HFFc6 (cell line): Measurements from ENCODE around the gene SPTBN2. TPM values are rescaled to one million over a fixed set of nuclear protein-coding genes. Genes with fewer than 3 reads are reported as not detected.

Source experiments
- DNase-seq: peaks from one replicate; pipeline ENCODE4 v3.0.0-alpha.2; 2018
- H3K27ac Mint-ChIP-seq: 2 replicates; pipeline ENCODE4 v1.8.0; 2020; ENCODE audit warnings: mild to moderate bottlenecking, mixed read lengths
- H3K27me3 Mint-ChIP-seq: 2 replicates; pipeline ENCODE4 v1.8.0; 2021; ENCODE audit warnings: mild to moderate bottlenecking, moderate library complexity, mixed read lengths; ENCODE audit not compliant: insufficient read depth
- H3K36me3 Mint-ChIP-seq: 2 replicates; pipeline ENCODE4 v1.8.0; 2021; ENCODE audit warnings: low read depth, mixed read lengths
- H3K4me1 Mint-ChIP-seq: 2 replicates; pipeline ENCODE4 v1.8.0; 2020; ENCODE audit warnings: low read depth, mixed read lengths
- H3K4me3 Mint-ChIP-seq: 2 replicates; pipeline ENCODE4 v1.8.0; 2020; ENCODE audit warnings: mild to moderate bottlenecking, moderate library complexity, mixed read lengths
- H3K9me3 Mint-ChIP-seq: 2 replicates; pipeline ENCODE4 v1.8.0; 2020; ENCODE audit warnings: mild to moderate bottlenecking, mixed read lengths
- CTCF ChIP-seq: fragments of 200-600 bp; sonication (generic); IDR thresholded peaks from 2 replicates; pipeline ENCODE4 v1.5.0; 2021; ENCODE audit warnings: antibody characterized with exemption, mild to moderate bottlenecking
- total RNA-seq, 6 experiments: library from RNA; stranded (reverse); fragmentation: NEBNext Ultra II Directional; extraction: Animal tissue kit (Norgen Biotek cat#: 25700); gene quantifications; 2 replicates in 1 of 6; 3 replicates in 5 of 6; pipeline ENCODE4 v1.2.3, GENCODE V29; 2021

The SPTBN2 gene
- total RNA-seq, 6 experiments from 2014 or later: 0.13 to 0.94 (median 0.33) TPM; not detected in 1

GRCh38 chr11:66638177-66639065 is 90.6 kb downstream of the SPTBN2 start, which contains the start of gene RBM4:
RBM4 (plus strand) TSS chr11:66638703; CDS start chr11:66639712, 1,009 bp downstream.
- Mint-ChIP-seq H3K4me1 (peaks cover 64% of the 10 kb centered on the region), H3K27ac (peak within 1 kb of the TSS; percentile 97), H3K4me3 (peak within 1 kb of the TSS; percentile 97), H3K9me3 (no peaks in the 10 kb centered on the region), H3K36me3 (peaks cover 60% of the 10 kb centered on the region), H3K27me3 (peaks cover 13% of the 10 kb centered on the region)
- DNase-seq: peak; percentile 100
- peak; percentile 48; the same call in 1 of the 2 replicates for TF ChIP-seq CTCF

GRCh38 chr11:66637557-66638176 is 91.3 kb downstream of the SPTBN2 start:
- Mint-ChIP-seq H3K36me3 (peaks cover 52% of the 10 kb centered on the region), H3K27ac (peak overlapping the region; percentile 97)
- no peak for DNase-seq

GRCh38 chr11:66636411-66636810 is 92.6 kb downstream of the SPTBN2 start:
- Mint-ChIP-seq H3K27ac (peak overlapping the region; percentile 97), H3K9me3 (no peaks in the 10 kb centered on the region), H3K36me3 (peaks cover 47% of the 10 kb centered on the region), H3K4me1 (peaks cover 44% of the 10 kb centered on the region), H3K27me3 (peaks cover 10% of the 10 kb centered on the region), H3K4me3 (no peak overlapping the region)
- no peak for DNase-seq
- no peak for TF ChIP-seq CTCF

More at GRCh38 chr11:66637557-66638176, 91.3 kb downstream of the SPTBN2 start:
- Mint-ChIP-seq H3K4me3 (peak overlapping the region; percentile 97), H3K27me3 (peaks cover 10% of the 10 kb centered on the region), H3K4me1 (peaks cover 56% of the 10 kb centered on the region), H3K9me3 (no peaks in the 10 kb centered on the region)
- TF ChIP-seq CTCF: no peak

Other genes with a start within 250 kb of the SPTBN2 start
- gene DPP3, start 248.8 kb downstream of the SPTBN2 start, total RNA-seq: 10 to 100 TPM; 54.8 to 71.6 (median 58.2) TPM
- 10 to 100 TPM; 14.9 to 21.4 (median 17.3) TPM for gene BBS1, start 218.6 kb downstream of the SPTBN2 start, total RNA-seq
- gene ZDHHC24, start 183.2 kb downstream of the SPTBN2 start, total RNA-seq: 10 to 100 TPM; 15.4 to 23.3 (median 18.6) TPM
- gene ACTN3, start 182.3 kb downstream of the SPTBN2 start, total RNA-seq: under 1 TPM in 4 of 6 experiments, not detected in 2; 0.07 to 0.24 (median 0.10) TPM
- gene CTSF, start 160.6 kb downstream of the SPTBN2 start, total RNA-seq: 10 to 100 TPM in 2 of 6 experiments, 1 to 10 TPM in 4; 5.2 to 20.0 (median 6.6) TPM
- gene CCDC87, start 136.2 kb downstream of the SPTBN2 start, total RNA-seq: under 1 TPM; 0.19 to 0.66 (median 0.37) TPM
- gene CCS, start 136.0 kb downstream of the SPTBN2 start, total RNA-seq: 10 to 100 TPM; 25.8 to 27.4 (median 26.5) TPM
- 10 to 100 TPM; 54.1 to 71.5 (median 64.9) TPM for gene RBM14, start 112.6 kb downstream of the SPTBN2 start, total RNA-seq
- gene RBM4, start 90.5 kb downstream of the SPTBN2 start, total RNA-seq: 100 to 1,000 TPM; 130 to 147 (median 134) TPM
- gene RBM4B, start 51.3 kb downstream of the SPTBN2 start, total RNA-seq: 10 to 100 TPM; 17.0 to 21.1 (median 18.2) TPM
- gene RCE1, start 114.2 kb upstream of the SPTBN2 start, total RNA-seq: 10 to 100 TPM; 13.7 to 18.5 (median 16.3) TPM
- 10 to 100 TPM; 30.3 to 43.4 (median 34.6) TPM for gene LRFN4, start 127.8 kb upstream of the SPTBN2 start, total RNA-seq
- 10 to 100 TPM; 13.2 to 21.8 (median 19.3) TPM for gene PC, start 229.2 kb upstream of the SPTBN2 start, total RNA-seq
- not detected for gene C11orf86, start 246.1 kb upstream of the SPTBN2 start, total RNA-seq